Right lobe of liver (tissue), 6 donors: ENCODE measurements around the gene ROR2. TPM values are rescaled to one million over a fixed set of nuclear protein-coding genes. Genes with fewer than 3 reads are reported as not detected.

Experiments
- ATAC-seq, 4 donors: fragments of 200-7000 bp; cut with Tn5 transposase; one replicate each; pipeline ENCODE4 v1.9.1; 2020; ENCODE audit warnings: mild to moderate bottlenecking in 4 of 4, moderate library complexity in 4 of 4
- DNase-seq, 3 donors: peaks; one replicate each; pipeline ENCODE4 v3.0.0-alpha.2; 2020
- H3K27ac ChIP-seq, 3 donors: fragments of 200-600 bp; one replicate each; pipeline ENCODE4 v1.8.0; 2022
- H3K27me3 ChIP-seq, 2 donors: fragments of 200-600 bp; one replicate each; pipeline ENCODE4 v1.8.0; 2022
- H3K36me3 ChIP-seq, 4 donors: fragments of 200-600 bp; sonication (generic) in 1 of 4; one replicate each; pipeline versions ENCODE4 v1.5.1 to v1.8.0; 2017 to 2022; ENCODE audit warnings: control low read depth in 1 of 4
- H3K4me1 ChIP-seq, 4 donors: fragments of 200-600 bp; sonication (generic) in 1 of 4; one replicate each; pipeline versions ENCODE4 v1.5.1 to v1.8.0; 2017 to 2022; ENCODE audit warnings: control low read depth in 1 of 4
- H3K4me3 ChIP-seq, 3 donors: fragments of 200-600 bp; one replicate each; pipeline ENCODE4 v1.8.0; 2022
- H3K9me3 ChIP-seq, 4 donors: fragments of 200-600 bp; sonication (generic) in 1 of 4; one replicate each; pipeline versions ENCODE4 v1.5.1 to v1.8.0; 2017 to 2022; ENCODE audit warnings: control low read depth in 1 of 4
- POLR2A ChIP-seq: fragments of 450-650 bp; IDR thresholded peaks from one replicate; pipeline ENCODE4 v1.6.1; 2017; ENCODE audit warnings: antibody characterized with exemption, mild to moderate bottlenecking
- WGBS: methylation state at CpG from one replicate; pipeline ENCODE4 v1.1.6; 2018; ENCODE audit warnings: low coverage, low lambda C conversion rate; ENCODE audit not compliant: insufficient coverage; ENCODE audit errors: missing lambda C conversion rate; 5-methylcytosine and 5-hydroxymethylcytosine counted together
- intact Hi-C, 2 donors: fragments of 100-400 bp; cut with DNase I; formaldehyde crosslinking; loops; one replicate each; pipeline versions ENCODE4 v1.11.2 to v1.14.1; 2022
- total RNA-seq, 6 experiments: library from RNA; depleted of rRNA in 2 of 6; stranded (reverse); fragments of >200 nt in 2 of 6; fragmentation: NEBNext Ultra II Directional in 3 of 6; extraction: Animal tissue kit (Norgen Biotek cat#: 25700) in 3 of 6; gene quantifications; one replicate each; pipeline versions ENCODE4 v1.1.0 to v1.2.4, GENCODE V29; 2016 to 2023
- TF ChIP-seq, protein P1 (sequence below), 4 donors: fragments of 200-600 bp in 3 of 4; fragments of 450-650 bp in 1 of 4; IDR thresholded peaks; one replicate each; pipeline versions ENCODE4 v1.5.1 to v1.8.0; 2016 to 2022; ENCODE audit warnings: antibody characterized with exemption in 4 of 4, mild to moderate bottlenecking in 2 of 4
- donor health status: DM: no; HTN: yes; CAD: no.
- donor health status: DM: no; HTN: no; CAD: no.
- donor health status: DM: no; HTN: no; CAD: no.
- donor health status: DM: no; HTN: yes; CAD: no.
- donor health status: DM: no; HTN: yes; CAD: no.

The ROR2 gene
- total RNA-seq, 6 experiments from 2014 or later: 0.12 to 1.2 (median 0.49) TPM; not detected in 1

DNA sequence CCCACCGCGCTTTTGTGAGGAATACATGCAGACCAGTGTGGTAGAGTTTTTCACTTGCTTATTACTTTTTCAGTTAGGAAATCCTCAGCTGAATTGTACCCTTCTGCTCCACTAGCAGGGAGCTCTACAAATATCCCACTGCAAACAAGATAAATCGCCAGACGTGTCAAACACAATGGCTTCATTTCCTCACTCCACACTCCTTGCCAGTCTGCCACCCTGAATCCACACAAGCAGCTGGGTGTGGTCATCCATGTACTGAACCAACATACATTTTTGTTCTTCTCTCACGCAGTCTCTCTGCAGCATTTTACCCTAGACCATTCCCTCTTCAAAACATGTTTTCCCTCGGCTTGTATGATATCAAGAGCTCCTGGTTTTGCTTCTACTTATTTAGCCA, 3.7 kb upstream of the ROR2 start:
- ATAC-seq (no peak), DNase-seq (no peak)
- Histone ChIP-seq H3K9me3 (no peaks in the 10 kb centered on the region), H3K36me3 (no peaks in the 10 kb centered on the region), H3K27ac (no peak overlapping the region), H3K4me3 (no peak overlapping the region), H3K27me3 (peaks cover 0 to 20% of the 10 kb centered on the region in 2 donors), H3K4me1 (peaks cover 0 to 17% (median 0%) of the 10 kb centered on the region in 4 donors)
- intact Hi-C loops: no loop called here
- 69% methylated on average over 6 of the region's 6 CpGs for WGBS
- no peak for TF ChIP-seq POLR2A
- TF ChIP-seq, protein P1, sequence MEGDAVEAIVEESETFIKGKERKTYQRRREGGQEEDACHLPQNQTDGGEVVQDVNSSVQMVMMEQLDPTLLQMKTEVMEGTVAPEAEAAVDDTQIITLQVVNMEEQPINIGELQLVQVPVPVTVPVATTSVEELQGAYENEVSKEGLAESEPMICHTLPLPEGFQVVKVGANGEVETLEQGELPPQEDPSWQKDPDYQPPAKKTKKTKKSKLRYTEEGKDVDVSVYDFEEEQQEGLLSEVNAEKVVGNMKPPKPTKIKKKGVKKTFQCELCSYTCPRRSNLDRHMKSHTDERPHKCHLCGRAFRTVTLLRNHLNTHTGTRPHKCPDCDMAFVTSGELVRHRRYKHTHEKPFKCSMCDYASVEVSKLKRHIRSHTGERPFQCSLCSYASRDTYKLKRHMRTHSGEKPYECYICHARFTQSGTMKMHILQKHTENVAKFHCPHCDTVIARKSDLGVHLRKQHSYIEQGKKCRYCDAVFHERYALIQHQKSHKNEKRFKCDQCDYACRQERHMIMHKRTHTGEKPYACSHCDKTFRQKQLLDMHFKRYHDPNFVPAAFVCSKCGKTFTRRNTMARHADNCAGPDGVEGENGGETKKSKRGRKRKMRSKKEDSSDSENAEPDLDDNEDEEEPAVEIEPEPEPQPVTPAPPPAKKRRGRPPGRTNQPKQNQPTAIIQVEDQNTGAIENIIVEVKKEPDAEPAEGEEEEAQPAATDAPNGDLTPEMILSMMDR (IDR thresholded peaks at IDR 0.05): no peak

DNA sequence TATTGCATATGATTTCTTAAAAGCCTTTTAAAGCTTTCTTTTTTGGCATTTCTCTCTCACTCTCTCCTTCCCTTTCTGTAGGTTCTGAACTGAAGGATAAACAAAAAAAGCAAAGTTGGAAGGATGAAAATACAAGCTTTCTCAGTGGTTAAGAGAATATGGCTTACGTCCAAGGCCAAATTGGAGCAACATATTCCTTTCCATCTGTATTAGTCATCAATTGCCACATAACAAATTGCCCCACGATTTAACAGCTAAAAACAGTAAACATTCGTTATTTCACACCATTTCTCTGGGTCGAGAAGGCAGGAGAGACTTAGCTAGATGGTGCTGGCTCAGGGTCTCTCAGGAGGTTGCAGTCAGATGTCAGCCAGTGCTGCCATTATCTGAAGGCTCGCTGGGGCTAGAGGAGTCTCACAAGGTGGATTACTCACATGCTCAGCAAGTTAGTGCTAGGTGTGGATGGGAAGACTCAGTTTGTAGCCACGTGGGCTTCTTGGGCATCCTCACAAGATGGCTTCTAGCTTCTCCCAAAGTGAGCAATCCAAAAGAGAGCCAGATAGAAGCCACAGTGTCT, 2.0 kb upstream of the ROR2 start:
- Histone ChIP-seq H3K9me3 (no peaks in the 10 kb centered on the region), H3K4me1 (peaks cover 0 to 20% (median 0%) of the 10 kb centered on the region in 4 donors), H3K27ac (no peak overlapping the region), H3K36me3 (no peaks in the 10 kb centered on the region), H3K27me3 (peaks cover 0 to 34% of the 10 kb centered on the region in 2 donors), H3K4me3 (no peak overlapping the region)
- DNase-seq (no peak), ATAC-seq (no peak)
- intact Hi-C loops: no loop called here
- TF ChIP-seq, protein P1 (IDR thresholded peaks at IDR 0.05): no peak
- TF ChIP-seq POLR2A: no peak
- WGBS: 64% methylated on average over 5 of the region's 6 CpGs

DNA sequence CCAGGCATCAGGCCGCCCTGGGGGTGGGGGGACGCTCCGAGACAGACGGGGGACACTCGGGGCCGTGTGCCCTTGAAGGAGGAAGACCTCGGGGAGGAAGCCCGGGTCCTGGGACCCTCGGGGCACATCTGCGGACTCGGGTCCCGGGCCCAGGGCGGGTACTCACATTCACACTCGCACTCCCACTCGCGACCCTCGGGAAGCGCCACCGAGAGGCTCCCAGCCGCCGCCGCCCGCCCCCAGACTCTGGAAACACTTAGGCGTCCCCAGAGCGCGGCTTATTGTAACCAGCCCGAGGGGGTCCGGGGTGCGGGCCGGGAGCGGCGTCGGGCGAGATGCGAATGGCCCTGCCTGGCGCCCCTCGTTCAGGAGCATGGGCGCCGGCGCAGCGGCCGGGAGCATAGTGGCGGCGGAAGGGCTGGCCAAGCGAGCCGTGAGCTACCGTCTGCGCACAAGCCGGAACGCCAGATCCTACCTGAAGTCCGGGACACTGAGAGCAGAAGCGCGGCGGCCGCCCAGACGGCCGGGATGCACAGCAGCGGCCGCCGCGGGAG, 559 bp downstream of the ROR2 start:
- DNase-seq: no peak
- TF ChIP-seq POLR2A: no peak
- TF ChIP-seq, protein P1 (IDR thresholded peaks at IDR 0.05): no peak
- peak overlapping the region; percentile 18 to 31 (median 25) for H3K4me3 ChIP-seq
- peak in 1 of 4 donors; percentile 11 for ATAC-seq
- peaks cover 0 to 34% of the 10 kb centered on the region in 2 donors for H3K27me3 ChIP-seq
- intact Hi-C loops: no loop called here
- H3K4me1 ChIP-seq: peaks cover 0 to 20% (median 0%) of the 10 kb centered on the region in 4 donors
- H3K27ac ChIP-seq: no peak overlapping the region
- no peaks in the 10 kb centered on the region for H3K36me3 ChIP-seq
- no peaks in the 10 kb centered on the region for H3K9me3 ChIP-seq
- 0% methylated on average over 1 of the region's 61 CpGs for WGBS

GRCh38 chr9:91948597-91949391, 1.2 kb downstream of the ROR2 start:
- peak overlapping the region in 2 of 3 donors; percentile 18 to 31 for H3K4me3 ChIP-seq
- H3K27ac ChIP-seq: no peak overlapping the region
- 0% methylated on average over 25 of the region's 66 CpGs for WGBS
- peak in 2 of 3 donors; percentile 33 to 45 for DNase-seq
- ATAC-seq: peak; percentile 63 to 70 (median 64)
- no peaks in the 10 kb centered on the region for H3K9me3 ChIP-seq
- TF ChIP-seq POLR2A: no peak
- TF ChIP-seq, protein P1 (IDR thresholded peaks at IDR 0.05): no peak
- peaks cover 0 to 34% of the 10 kb centered on the region in 2 donors for H3K27me3 ChIP-seq
- intact Hi-C loops: no loop called here
- H3K4me1 ChIP-seq: peaks cover 0 to 20% (median 0%) of the 10 kb centered on the region in 4 donors
- H3K36me3 ChIP-seq: no peaks in the 10 kb centered on the region
